Measurements from ENCODE around the gene EFEMP1.

Gene EFEMP1

GRCh38 chr2:55943466-55943865, 19.9 kb upstream of the EFEMP1 start:
- H3K4me3 ChIP-seq (ENCODE audit: low read depth, low read length), result no peak overlapping the region
- no peak for TF ChIP-seq CTCF (IDR thresholded peaks at IDR 0.05)
- no peak overlapping the region for H3K4me2 ChIP-seq (ENCODE audit: low read length)
- no peaks in the 10 kb centered on the region for H3K27me3 ChIP-seq (ENCODE audit: control insufficient read depth, insufficient read depth, low read length)
- no peak overlapping the region for H2AFZ ChIP-seq
- no peak overlapping the region for H3K27ac ChIP-seq
- no peaks in the 10 kb centered on the region for H3K79me2 ChIP-seq
- H3K36me3 ChIP-seq (ENCODE audit: control insufficient read depth, insufficient read depth, low read length), result no peaks in the 10 kb centered on the region
- no peaks in the 10 kb centered on the region for H3K9me3 ChIP-seq (ENCODE audit: control insufficient read depth, low read length)
- H3K9ac ChIP-seq, result no peak overlapping the region
- no peaks in the 10 kb centered on the region for H3K4me1 ChIP-seq

- TF ChIP-seq CTCF (IDR thresholded peaks at IDR 0.05), result no peak
- Histone ChIP-seq H3K79me2 (no peaks in the 10 kb centered on the region), H3K27ac (no peak overlapping the region), H3K4me2 (ENCODE audit: low read length) (no peak overlapping the region), H3K9me3 (ENCODE audit: control insufficient read depth, low read length) (no peaks in the 10 kb centered on the region), H3K9ac (no peak overlapping the region), H3K4me3 (ENCODE audit: low read depth, low read length) (no peak overlapping the region), H2AFZ (no peak overlapping the region), H3K4me1 (no peaks in the 10 kb centered on the region), H3K27me3 (ENCODE audit: control insufficient read depth, insufficient read depth, low read length) (no peaks in the 10 kb centered on the region), H3K36me3 (ENCODE audit: control insufficient read depth, insufficient read depth, low read length) (no peaks in the 10 kb centered on the region)
Measured at GRCh38 chr2:55936351-55936750, 12.8 kb upstream of the EFEMP1 start.

DNA sequence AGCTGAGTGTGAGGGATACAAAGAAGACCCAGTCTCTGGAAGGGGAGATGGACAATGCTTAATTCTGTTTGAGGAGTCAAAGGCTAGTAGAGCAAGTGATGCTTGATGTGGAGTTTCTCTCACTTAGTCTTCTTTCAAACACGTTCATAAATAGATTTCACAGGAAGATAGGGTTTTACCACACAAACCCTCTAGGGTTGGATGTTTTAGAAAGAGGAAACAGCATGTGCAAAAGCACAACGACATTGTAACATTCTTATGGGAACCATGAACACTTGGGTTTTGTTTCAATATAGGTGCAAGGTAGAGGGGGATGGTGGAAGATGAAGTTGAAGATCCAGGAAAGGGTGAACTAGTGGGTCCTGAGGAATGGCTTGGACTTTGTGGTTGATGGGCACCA, 10.8 kb upstream of the EFEMP1 start:
- Histone ChIP-seq H3K9ac (no peak overlapping the region), H3K27ac (no peak overlapping the region), H3K36me3 (ENCODE audit: control insufficient read depth, insufficient read depth, low read length) (no peaks in the 10 kb centered on the region), H3K27me3 (ENCODE audit: control insufficient read depth, insufficient read depth, low read length) (no peaks in the 10 kb centered on the region), H3K9me3 (ENCODE audit: control insufficient read depth, low read length) (no peaks in the 10 kb centered on the region), H3K4me2 (ENCODE audit: low read length) (no peak overlapping the region), H3K79me2 (no peaks in the 10 kb centered on the region), H3K4me1 (no peaks in the 10 kb centered on the region), H2AFZ (no peak overlapping the region), H3K4me3 (ENCODE audit: low read depth, low read length) (no peak overlapping the region)
- TF ChIP-seq CTCF (IDR thresholded peaks at IDR 0.05), result no peak

GRCh38 chr2:55932843-55933242, 9.3 kb upstream of the EFEMP1 start:
- H3K27ac ChIP-seq, result no peak overlapping the region
- H3K27me3 ChIP-seq (ENCODE audit: control insufficient read depth, insufficient read depth, low read length), result no peaks in the 10 kb centered on the region
- H3K9ac ChIP-seq, result no peak overlapping the region
- TF ChIP-seq CTCF (IDR thresholded peaks at IDR 0.05), result no peak
- no peaks in the 10 kb centered on the region for H3K4me1 ChIP-seq
- H3K9me3 ChIP-seq (ENCODE audit: control insufficient read depth, low read length), result no peaks in the 10 kb centered on the region
- H3K79me2 ChIP-seq, result no peaks in the 10 kb centered on the region
- H3K4me2 ChIP-seq (ENCODE audit: low read length), result no peak overlapping the region
- H3K36me3 ChIP-seq (ENCODE audit: control insufficient read depth, insufficient read depth, low read length), result no peaks in the 10 kb centered on the region
- no peak overlapping the region for H3K4me3 ChIP-seq (ENCODE audit: low read depth, low read length)
- H2AFZ ChIP-seq, result no peak overlapping the region

GRCh38 chr2:55931281-55931680, 7.7 kb upstream of the EFEMP1 start:
- Histone ChIP-seq H3K79me2 (no peaks in the 10 kb centered on the region), H3K9me3 (ENCODE audit: control insufficient read depth, low read length) (no peaks in the 10 kb centered on the region), H3K9ac (no peak overlapping the region), H3K27ac (no peak overlapping the region), H3K4me2 (ENCODE audit: low read length) (no peak overlapping the region), H3K36me3 (ENCODE audit: control insufficient read depth, insufficient read depth, low read length) (no peaks in the 10 kb centered on the region), H3K4me1 (no peaks in the 10 kb centered on the region), H3K4me3 (ENCODE audit: low read depth, low read length) (no peak overlapping the region), H2AFZ (no peak overlapping the region), H3K27me3 (ENCODE audit: control insufficient read depth, insufficient read depth, low read length) (no peaks in the 10 kb centered on the region)
- TF ChIP-seq CTCF (IDR thresholded peaks at IDR 0.05), result no peak

Data from parathyroid adenoma (tissue), 2 donors.